SK-N-MC (cell line): ENCODE data around the gene R3HCC1L.

ENCODE experiments used
- DNase-seq: peaks from one replicate; pipeline ENCODE4 v3.0.0-alpha.2; 2011; ENCODE audit warnings: low read depth, low spot score
- H3K27ac ChIP-seq: fragments of 200-600 bp; sonication (generic); 2 replicates; pipeline ENCODE4 v1.5.1; 2016; ENCODE audit warnings: mixed run types
- H3K36me3 ChIP-seq: fragments of 200-600 bp; sonication (generic); 2 replicates; pipeline ENCODE4 v1.6.1; 2017; ENCODE audit warnings: antibody characterized with exemption, low read length, mixed read lengths; ENCODE audit not compliant: insufficient read depth
- H3K4me3 ChIP-seq: fragments of 200-600 bp; sonication (generic); 2 replicates; pipeline ENCODE4 v1.5.1; 2016
- H3K9ac ChIP-seq: fragments of 200-600 bp; sonication (generic); 2 replicates; pipeline ENCODE4 v1.8.0; 2017; ENCODE audit warnings: mixed run types, mixed read lengths; ENCODE audit not compliant: insufficient read length
- H3K9me3 ChIP-seq: fragments of 200-600 bp; sonication (generic); 2 replicates; pipeline ENCODE4 v1.6.1; 2017; ENCODE audit warnings: low read depth, mild to moderate bottlenecking, antibody characterized with exemption, low read length, moderate library complexity, mixed read lengths
- EZH2 ChIP-seq: fragments of 200-600 bp; sonication (generic); IDR thresholded peaks from one replicate; pipeline ENCODE4 v1.6.1; 2017; ENCODE audit warnings: antibody characterized with exemption
- FOXP2 ChIP-seq: optimal IDR thresholded peaks from 2 replicates; pipeline ENCODE3; 2011; ENCODE audit warnings: mild to moderate bottlenecking, moderate library complexity; ENCODE audit not compliant: insufficient read depth; ENCODE audit errors: extremely low read length, control extremely low read depth
- POLR2AphosphoS5 ChIP-seq: IDR thresholded peaks from 2 replicates; pipeline ENCODE4 v1.6.1; 2012; ENCODE audit warnings: mild to moderate bottlenecking, low read depth, low read length, borderline replicate concordance

Gene R3HCC1L

GRCh38 chr10:98261436-98262277 is 127.2 kb downstream of the R3HCC1L start:
- no peak overlapping the region for H3K4me3 ChIP-seq
- no peak overlapping the region for H3K9ac ChIP-seq
- H3K9me3 ChIP-seq: no peaks in the 10 kb centered on the region
- TF ChIP-seq POLR2AphosphoS5 (no peak), EZH2 (no peak), FOXP2 (no peak)
- DNase-seq: no peak
- no peaks in the 10 kb centered on the region for H3K36me3 ChIP-seq
- no peak overlapping the region for H3K27ac ChIP-seq

GRCh38 chr10:98262571-98262970 is 128.1 kb downstream of the R3HCC1L start:
- H3K9me3 ChIP-seq: no peaks in the 10 kb centered on the region
- H3K36me3 ChIP-seq: no peaks in the 10 kb centered on the region
- no peak overlapping the region for H3K4me3 ChIP-seq
- H3K27ac ChIP-seq: no peak overlapping the region
- H3K9ac ChIP-seq: no peak overlapping the region
- no peak for DNase-seq
- TF ChIP-seq EZH2 (no peak), FOXP2 (no peak), POLR2AphosphoS5 (no peak)

- Histone ChIP-seq H3K36me3 (no peaks in the 10 kb centered on the region), H3K27ac (no peak overlapping the region), H3K9me3 (no peaks in the 10 kb centered on the region), H3K4me3 (no peak overlapping the region), H3K9ac (no peak overlapping the region)
- no peak for TF ChIP-seq EZH2
- DNase-seq: no peak
Observed at GRCh38 chr10:98263088-98263487, 128.6 kb downstream of the R3HCC1L start.

- no peak for DNase-seq
- Histone ChIP-seq H3K27ac (no peak overlapping the region), H3K9me3 (no peaks in the 10 kb centered on the region), H3K36me3 (no peaks in the 10 kb centered on the region), H3K4me3 (no peak overlapping the region), H3K9ac (no peak overlapping the region)
- TF ChIP-seq EZH2 (no peak), FOXP2 (no peak), POLR2AphosphoS5 (no peak)
Observed at GRCh38 chr10:98264378-98265065, 130.1 kb downstream of the R3HCC1L start.

GRCh38 chr10:98265403-98266378 is 131.2 kb downstream of the R3HCC1L start:
- Histone ChIP-seq H3K36me3 (no peaks in the 10 kb centered on the region), H3K4me3 (no peak overlapping the region), H3K9ac (no peak overlapping the region), H3K27ac (no peak overlapping the region), H3K9me3 (no peaks in the 10 kb centered on the region)
- TF ChIP-seq EZH2 (no peak), POLR2AphosphoS5 (no peak), FOXP2 (no peak)
- DNase-seq: no peak

- no peak overlapping the region for H3K4me3 ChIP-seq
- no peak for DNase-seq
- TF ChIP-seq FOXP2 (no peak), POLR2AphosphoS5 (no peak), EZH2 (no peak)
- no peaks in the 10 kb centered on the region for H3K9me3 ChIP-seq
- no peaks in the 10 kb centered on the region for H3K36me3 ChIP-seq
- H3K27ac ChIP-seq: no peak overlapping the region
- no peak overlapping the region for H3K9ac ChIP-seq
Observed at GRCh38 chr10:98266647-98267046, 132.2 kb downstream of the R3HCC1L start.

- TF ChIP-seq FOXP2 (no peak), EZH2 (no peak), POLR2AphosphoS5 (no peak)
- Histone ChIP-seq H3K4me3 (no peak overlapping the region), H3K27ac (no peak overlapping the region), H3K9me3 (no peaks in the 10 kb centered on the region), H3K9ac (no peak overlapping the region), H3K36me3 (no peaks in the 10 kb centered on the region)
- DNase-seq: no peak
Observed at GRCh38 chr10:98267069-98267893, 132.8 kb downstream of the R3HCC1L start.
